Kidney (tissue), 22 donors: ENCODE data around the gene CYRIA. TPM values are rescaled to one million over a fixed set of nuclear protein-coding genes. Genes with fewer than 3 reads are reported as not detected.
A peak's percentile ranks its signal among the peaks of the same experiment; 100 is the strongest.

Experiments used
- DNase-seq, 5 donors: peaks; one replicate each; pipeline ENCODE4 v3.0.0-alpha.2; 2013 to 2020
- FAIRE-seq: peaks from 2 replicates; lab custom pipeline; 2012; peaks lifted over from hg19 to GRCh38; lab: Jason Lieb, UNC
- H3K27ac ChIP-seq, 2 donors: one replicate each; pipeline ENCODE4 v1.7.0; 2013; ENCODE audit warnings: low read depth in 2 of 2, low read length in 2 of 2, inconsistent platforms in 1 of 2
- H3K27me3 ChIP-seq: one replicate; pipeline ENCODE4 v1.7.1; 2013; ENCODE audit warnings: low read length, inconsistent platforms; ENCODE audit not compliant: control insufficient read depth, insufficient read depth
- H3K36me3 ChIP-seq, 3 donors: one replicate each; pipeline versions ENCODE4 v1.7.0 to v1.7.1; 2013; ENCODE audit warnings: low read length in 3 of 3, control low read depth in 1 of 3, inconsistent platforms in 1 of 3; ENCODE audit not compliant: insufficient read depth in 3 of 3, control insufficient read depth in 2 of 3
- H3K4me1 ChIP-seq, 3 donors: one replicate each; pipeline versions ENCODE4 v1.7.0 to v1.7.1; 2013; ENCODE audit warnings: low read length in 3 of 3, inconsistent platforms in 1 of 3, low read depth in 1 of 3; ENCODE audit not compliant: control insufficient read depth in 2 of 3, insufficient read depth in 2 of 3
- H3K4me3 ChIP-seq, 3 donors: one replicate each; pipeline versions ENCODE4 v1.7.0 to v1.8.1; 2013; ENCODE audit warnings: low read length in 3 of 3, control low read depth in 1 of 3, inconsistent platforms in 1 of 3
- H3K9ac ChIP-seq, 3 donors: one replicate each; pipeline versions ENCODE4 v1.7.0 to v1.7.1; 2013; ENCODE audit warnings: low read length in 3 of 3, control low read depth in 1 of 3, inconsistent platforms in 1 of 3
- H3K9me3 ChIP-seq, 3 donors: one replicate each; pipeline versions ENCODE4 v1.7.0 to v1.7.1; 2013; ENCODE audit warnings: low read length in 3 of 3, control low read depth in 1 of 3, inconsistent platforms in 1 of 3; ENCODE audit not compliant: control insufficient read depth in 2 of 3, insufficient read depth in 1 of 3
- intact Hi-C: fragments of 100-400 bp; cut with DNase I; formaldehyde crosslinking; loops from one replicate; pipeline ENCODE4 v1.11.1; 2022
- long read RNA-seq, 10 donors: library from polyadenylated mRNA in 1 of 10; unstranded in 1 of 10; transcript quantifications; one replicate each; pipeline ENCODE4 v2.0.0 and lab custom pipeline, GENCODE V29; 2021 to 2026
- polyA plus RNA-seq: library from polyadenylated mRNA; stranded (reverse); fragments of 350-450 nt; fragmentation: Illumina TruSeq; extraction: RNeasy Lipid Tissue Mini Kit (QIAGEN cat#74804); gene quantifications from one replicate; pipeline ENCODE4 v1.2.3, GENCODE V29; 2014; ENCODE audit warnings: low read depth, low replicate concordance; ENCODE audit not compliant: insufficient read depth
- total RNA-seq: library from RNA; stranded (reverse); fragmentation: NEBNext Ultra II Directional; extraction: Animal tissue kit (Norgen Biotek cat#: 25700); gene quantifications from one replicate; pipeline ENCODE4 v1.2.1, GENCODE V29; 2021
- TF ChIP-seq, protein P1 (sequence below): IDR thresholded peaks from 3 replicates; pipeline ENCODE4 v1.5.1; 2012; ENCODE audit warnings: mild to moderate bottlenecking, moderate library complexity, borderline replicate concordance; ENCODE audit not compliant: insufficient read depth; ENCODE audit errors: extremely low read depth
- donor health status: control.
- donor health status: control.
- donor health status: control.
- donor health status: control.
- donor health status: control.
- donor health status: DM: yes; HTN: yes; CAD: no.
- donor health status: Normal renal cell carcinoma (clear cell type).

Gene CYRIA
- total RNA-seq (11.8 TPM), polyA plus RNA-seq (1.0 TPM)
- long read RNA-seq, donor 1 = 0 reads
- long read RNA-seq, donor 2, full-length matches to known transcripts = 1 of 1 reads
- long read RNA-seq, donor 2, partial matches to known transcripts = 0 of 1 reads
- long read RNA-seq, donor 2, other reads (novel, unspliced or antisense) = 0 of 1 reads
- long read RNA-seq, donor 3, full-length matches to known transcripts = 1 of 1 reads
- long read RNA-seq, donor 3, partial matches to known transcripts = 0 of 1 reads
- long read RNA-seq, donor 3, other reads (novel, unspliced or antisense) = 0 of 1 reads
- long read RNA-seq, donor 4 = 0 reads
- long read RNA-seq, donor 5 = 0 reads
- long read RNA-seq, donor 6 = 0 reads
- long read RNA-seq, donor 7, full-length matches to known transcripts = 1 of 4 reads
- long read RNA-seq, donor 7, partial matches to known transcripts = 1 of 4 reads
- long read RNA-seq, donor 7, other reads (novel, unspliced or antisense) = 2 of 4 reads
- long read RNA-seq, donor 8, full-length matches to known transcripts = 1 of 1 reads
- long read RNA-seq, donor 8, partial matches to known transcripts = 0 of 1 reads
- long read RNA-seq, donor 8, other reads (novel, unspliced or antisense) = 0 of 1 reads
- long read RNA-seq, donor 9 = 0 reads
- long read RNA-seq, donor 10, full-length matches to known transcripts = 1 of 1 reads
- long read RNA-seq, donor 10, partial matches to known transcripts = 0 of 1 reads
- long read RNA-seq, donor 10, other reads (novel, unspliced or antisense) = 0 of 1 reads

GRCh38 chr2:16665748-16666448 lies at the start of gene CYRIA:
CYRIA (minus strand) TSS chr2:16665834; CDS start chr2:16588119, 77,715 bp downstream.
- no peaks in the 10 kb centered on the region for H3K36me3 ChIP-seq
- H3K9me3 ChIP-seq = no peaks in the 10 kb centered on the region
- FAIRE-seq (no peak), DNase-seq (peak; percentile 36 to 84 (median 68))
- H3K9ac ChIP-seq = peak within 1 kb of the TSS in 2 of 3 donors; percentile 35 to 57
- H3K4me1 ChIP-seq = peaks cover 0 to 7% (median 0%) of the 10 kb centered on the region in 3 donors
- TF ChIP-seq, protein P1, sequence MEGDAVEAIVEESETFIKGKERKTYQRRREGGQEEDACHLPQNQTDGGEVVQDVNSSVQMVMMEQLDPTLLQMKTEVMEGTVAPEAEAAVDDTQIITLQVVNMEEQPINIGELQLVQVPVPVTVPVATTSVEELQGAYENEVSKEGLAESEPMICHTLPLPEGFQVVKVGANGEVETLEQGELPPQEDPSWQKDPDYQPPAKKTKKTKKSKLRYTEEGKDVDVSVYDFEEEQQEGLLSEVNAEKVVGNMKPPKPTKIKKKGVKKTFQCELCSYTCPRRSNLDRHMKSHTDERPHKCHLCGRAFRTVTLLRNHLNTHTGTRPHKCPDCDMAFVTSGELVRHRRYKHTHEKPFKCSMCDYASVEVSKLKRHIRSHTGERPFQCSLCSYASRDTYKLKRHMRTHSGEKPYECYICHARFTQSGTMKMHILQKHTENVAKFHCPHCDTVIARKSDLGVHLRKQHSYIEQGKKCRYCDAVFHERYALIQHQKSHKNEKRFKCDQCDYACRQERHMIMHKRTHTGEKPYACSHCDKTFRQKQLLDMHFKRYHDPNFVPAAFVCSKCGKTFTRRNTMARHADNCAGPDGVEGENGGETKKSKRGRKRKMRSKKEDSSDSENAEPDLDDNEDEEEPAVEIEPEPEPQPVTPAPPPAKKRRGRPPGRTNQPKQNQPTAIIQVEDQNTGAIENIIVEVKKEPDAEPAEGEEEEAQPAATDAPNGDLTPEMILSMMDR = no peak
- H3K27me3 ChIP-seq = no peaks in the 10 kb centered on the region
- no peak within 1 kb of the TSS for H3K27ac ChIP-seq
- peak within 1 kb of the TSS; percentile 39 to 60 (median 51) for H3K4me3 ChIP-seq
- intact Hi-C loops = no loop called here

DNA sequence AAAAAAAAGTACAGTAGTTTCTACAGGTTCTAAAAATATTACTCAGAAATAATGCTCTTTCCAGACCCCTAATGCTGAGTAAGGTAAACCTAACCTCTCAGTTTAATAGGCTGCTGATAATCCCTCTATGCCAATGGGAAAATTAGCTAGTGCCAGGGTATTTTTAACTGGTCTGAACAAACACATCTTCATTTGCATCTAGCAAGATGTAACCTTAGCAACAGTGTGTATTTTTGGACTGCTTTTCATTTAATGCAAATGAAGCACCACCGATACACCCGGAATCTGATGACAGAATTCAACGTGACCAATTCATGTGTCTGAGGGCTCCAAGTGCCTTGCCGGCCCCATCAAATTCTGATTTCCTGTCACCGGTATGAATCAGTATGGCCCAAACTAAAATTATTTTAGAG lies 47.4 kb upstream of the CYRIA start:
- no peak for FAIRE-seq

DNA sequence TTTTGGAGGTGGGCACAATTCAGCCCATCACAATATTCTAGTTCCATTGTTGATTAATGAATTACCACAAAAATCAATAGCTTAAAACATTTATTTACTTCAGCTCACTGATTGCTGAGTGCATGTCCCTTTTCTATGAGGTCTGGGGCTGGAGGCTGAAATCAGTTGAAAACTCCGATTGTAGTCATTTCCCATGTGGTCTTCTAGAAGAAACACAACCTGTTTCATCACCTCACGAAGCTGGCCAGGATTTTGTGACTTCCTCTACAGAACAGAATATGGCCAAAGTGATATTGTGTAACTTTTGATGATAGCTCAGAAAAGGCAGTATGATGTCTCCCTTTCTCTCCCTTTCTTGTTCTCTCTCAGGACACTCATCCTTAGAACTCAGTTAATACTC lies 44.1 kb upstream of the CYRIA start:
- TF ChIP-seq, protein P1 = no peak
- intact Hi-C loops = no loop called here
- no peak for DNase-seq
- no peaks in the 10 kb centered on the region for H3K36me3 ChIP-seq
- no peaks in the 10 kb centered on the region for H3K4me1 ChIP-seq
- H3K27ac ChIP-seq = no peak overlapping the region
- no peaks in the 10 kb centered on the region for H3K9me3 ChIP-seq
- H3K27me3 ChIP-seq = no peaks in the 10 kb centered on the region
- H3K4me3 ChIP-seq = no peak overlapping the region
- FAIRE-seq = no peak
- H3K9ac ChIP-seq = no peak overlapping the region

More for the DNA sequence above, 47.4 kb upstream of the CYRIA start:
- no peak for DNase-seq
- intact Hi-C loops = no loop called here
- H3K4me1 ChIP-seq = no peaks in the 10 kb centered on the region
- no peak overlapping the region for H3K9ac ChIP-seq
- H3K27ac ChIP-seq = no peak overlapping the region
- TF ChIP-seq, protein P1 = no peak
- no peak overlapping the region for H3K4me3 ChIP-seq
- H3K36me3 ChIP-seq = no peaks in the 10 kb centered on the region
- H3K9me3 ChIP-seq = no peaks in the 10 kb centered on the region
- no peaks in the 10 kb centered on the region for H3K27me3 ChIP-seq
